SU-DHL-6 (cell line): ENCODE results near the gene AFF3.

Experiments used
- H2AFZ ChIP-seq: fragments of 200-600 bp; sonication (generic); 2 replicates; pipeline ENCODE4 v1.6.1; 2014; ENCODE audit warnings: low read depth, mild to moderate bottlenecking, moderate library complexity, mixed read lengths, antibody characterized with exemption, low read length; ENCODE audit not compliant: severe bottlenecking
- H3F3A ChIP-seq: fragments of 200-600 bp; shearing (Covaris generic); 2 replicates; pipeline ENCODE4 v1.6.0; 2016; ENCODE audit warnings: antibody characterized with exemption, mild to moderate bottlenecking; ENCODE audit not compliant: insufficient read depth
- H3K27ac ChIP-seq: fragments of 200-600 bp; sonication (generic); 2 replicates; pipeline ENCODE4 v1.5.1; 2016; ENCODE audit warnings: low read depth, mild to moderate bottlenecking, low read length, moderate library complexity, mixed read lengths
- H3K27me3 ChIP-seq: fragments of 200-600 bp; sonication (generic), shearing (Covaris generic); 2 replicates; pipeline ENCODE4 v1.6.0; 2014; ENCODE audit warnings: mild to moderate bottlenecking, low read length
- H3K36me3 ChIP-seq: fragments of 200-600 bp; sonication (generic); 2 replicates; pipeline ENCODE4 v1.6.1; 2014; ENCODE audit warnings: mild to moderate bottlenecking, low read length, mixed read lengths
- H3K4me2 ChIP-seq: fragments of 300-600, 200-600 bp; shearing (Covaris generic), sonication (generic); 2 replicates; pipeline ENCODE4 v1.6.0; 2014; ENCODE audit warnings: low read length, low read depth, mild to moderate bottlenecking; ENCODE audit not compliant: poor library complexity, severe bottlenecking
- H3K4me3 ChIP-seq: fragments of 200-600 bp; sonication (generic); 2 replicates; pipeline ENCODE4 v1.5.1; 2014; ENCODE audit warnings: antibody characterized with exemption, low read length, mild to moderate bottlenecking, mixed read lengths; ENCODE audit not compliant: insufficient read depth, poor library complexity, severe bottlenecking
- H3K79me2 ChIP-seq: fragments of 200-600 bp; sonication (generic); 2 replicates; pipeline ENCODE4 v1.6.1; 2014; ENCODE audit warnings: mild to moderate bottlenecking, low read length, moderate library complexity; ENCODE audit not compliant: insufficient read depth
- H3K9ac ChIP-seq: fragments of 200-600 bp; sonication (generic); 2 replicates; pipeline ENCODE4 v1.7.0; 2014; ENCODE audit warnings: mild to moderate bottlenecking, low read length
- H3K9me2 ChIP-seq: fragments of 200-600 bp; sonication (generic); replicated peaks from 2 replicates; pipeline ENCODE4 v1.6.1; 2014; ENCODE audit warnings: low read length; ENCODE audit not compliant: insufficient read depth
- H3K9me3 ChIP-seq: fragments of 200-600 bp; sonication (generic); 2 replicates; pipeline ENCODE4 v1.6.1; 2014; ENCODE audit warnings: low read length, mixed read lengths; ENCODE audit not compliant: insufficient read depth
- H4K20me1 ChIP-seq: fragments of 200-600 bp; sonication (generic); 2 replicates; pipeline ENCODE4 v1.6.1; 2014; ENCODE audit warnings: low read depth, mild to moderate bottlenecking, antibody characterized with exemption, low read length, moderate library complexity, mixed read lengths
- EZH2phosphoT487 ChIP-seq: fragments of 200-600 bp; sonication (generic), shearing (Covaris generic); conservative IDR thresholded peaks from 2 replicates; pipeline ENCODE4 v1.6.1; 2018; ENCODE audit warnings: mild to moderate bottlenecking, antibody characterized with exemption, low read length, moderate library complexity, mixed read lengths
- TF ChIP-seq, protein P1 (sequence below): fragments of 200-600 bp; sonication (generic); IDR thresholded peaks from one replicate; pipeline ENCODE4 v1.5.1; 2017; ENCODE audit warnings: antibody characterized with exemption, mild to moderate bottlenecking, low read length, moderate library complexity; ENCODE audit not compliant: insufficient read depth, poor library complexity, severe bottlenecking

Gene AFF3

DNA sequence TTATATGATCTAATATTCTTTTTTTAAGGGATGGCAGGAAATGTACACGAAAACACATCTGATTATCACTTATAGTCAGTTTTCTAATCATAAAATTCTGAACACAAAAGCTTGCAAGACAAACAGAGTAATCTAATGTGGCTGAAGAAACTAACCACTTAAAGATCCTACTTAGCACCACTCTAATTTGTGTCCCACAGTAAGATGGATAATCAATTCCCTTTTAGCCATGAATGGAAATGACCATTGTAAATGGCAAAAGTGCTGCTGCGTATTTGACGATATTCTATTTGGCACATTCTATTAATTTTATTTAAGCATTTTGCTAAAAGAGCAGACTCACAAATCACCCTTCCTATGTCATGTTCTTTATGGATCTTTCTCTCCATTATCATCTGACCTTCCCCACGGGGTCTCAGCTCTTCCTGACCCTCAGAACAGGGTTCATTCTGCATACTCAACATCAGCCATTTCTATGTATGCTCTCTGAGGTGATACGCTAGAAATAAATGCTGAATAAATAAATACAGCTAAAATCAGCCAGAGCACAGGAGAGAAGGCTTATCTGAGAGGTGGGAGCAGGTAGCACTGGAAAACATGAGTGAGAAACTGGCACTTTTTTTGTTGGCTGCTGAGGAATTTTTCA, 295.8 kb downstream of the AFF3 start:
- Histone ChIP-seq H3K9ac (no peak overlapping the region), H3K4me3 (no peak overlapping the region), H2AFZ (no peak overlapping the region), H3F3A (no peaks in the 10 kb centered on the region), H3K79me2 (no peaks in the 10 kb centered on the region), H3K27ac (no peak overlapping the region), H4K20me1 (no peaks in the 10 kb centered on the region), H3K9me2 (no peaks in the 10 kb centered on the region), H3K4me2 (no peak overlapping the region), H3K36me3 (no peaks in the 10 kb centered on the region), H3K27me3 (no peaks in the 10 kb centered on the region), H3K9me3 (no peaks in the 10 kb centered on the region)
- no peak for TF ChIP-seq EZH2phosphoT487
- TF ChIP-seq, protein P1, sequence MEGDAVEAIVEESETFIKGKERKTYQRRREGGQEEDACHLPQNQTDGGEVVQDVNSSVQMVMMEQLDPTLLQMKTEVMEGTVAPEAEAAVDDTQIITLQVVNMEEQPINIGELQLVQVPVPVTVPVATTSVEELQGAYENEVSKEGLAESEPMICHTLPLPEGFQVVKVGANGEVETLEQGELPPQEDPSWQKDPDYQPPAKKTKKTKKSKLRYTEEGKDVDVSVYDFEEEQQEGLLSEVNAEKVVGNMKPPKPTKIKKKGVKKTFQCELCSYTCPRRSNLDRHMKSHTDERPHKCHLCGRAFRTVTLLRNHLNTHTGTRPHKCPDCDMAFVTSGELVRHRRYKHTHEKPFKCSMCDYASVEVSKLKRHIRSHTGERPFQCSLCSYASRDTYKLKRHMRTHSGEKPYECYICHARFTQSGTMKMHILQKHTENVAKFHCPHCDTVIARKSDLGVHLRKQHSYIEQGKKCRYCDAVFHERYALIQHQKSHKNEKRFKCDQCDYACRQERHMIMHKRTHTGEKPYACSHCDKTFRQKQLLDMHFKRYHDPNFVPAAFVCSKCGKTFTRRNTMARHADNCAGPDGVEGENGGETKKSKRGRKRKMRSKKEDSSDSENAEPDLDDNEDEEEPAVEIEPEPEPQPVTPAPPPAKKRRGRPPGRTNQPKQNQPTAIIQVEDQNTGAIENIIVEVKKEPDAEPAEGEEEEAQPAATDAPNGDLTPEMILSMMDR = no peak

DNA sequence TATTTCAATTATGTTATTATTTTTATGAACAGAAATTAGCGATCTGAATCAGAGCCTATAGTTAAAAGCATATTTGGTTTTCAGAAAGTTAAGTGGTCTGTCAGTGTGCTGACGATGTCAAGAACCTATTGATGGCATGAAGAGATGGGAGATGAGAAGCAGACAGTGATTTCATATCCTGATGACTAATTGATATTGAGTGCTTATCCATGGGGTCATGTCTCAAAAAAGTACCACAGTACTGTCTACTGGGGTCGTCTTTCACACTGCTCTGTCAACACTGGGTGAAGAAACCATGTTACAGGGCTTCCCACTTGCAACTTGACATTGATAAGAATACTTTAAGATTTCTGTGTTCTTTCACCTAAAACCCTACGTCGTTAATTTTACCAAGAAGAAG, 297.1 kb downstream of the AFF3 start:
- Histone ChIP-seq H3F3A (no peaks in the 10 kb centered on the region), H3K4me2 (no peak overlapping the region), H3K9ac (no peak overlapping the region), H3K9me3 (no peaks in the 10 kb centered on the region), H3K79me2 (no peaks in the 10 kb centered on the region), H3K36me3 (no peaks in the 10 kb centered on the region), H3K27me3 (no peaks in the 10 kb centered on the region), H3K4me3 (no peak overlapping the region), H4K20me1 (no peaks in the 10 kb centered on the region), H3K9me2 (no peaks in the 10 kb centered on the region), H3K27ac (no peak overlapping the region), H2AFZ (no peak overlapping the region)
- TF ChIP-seq, protein P1 = no peak
- TF ChIP-seq EZH2phosphoT487 = no peak

DNA sequence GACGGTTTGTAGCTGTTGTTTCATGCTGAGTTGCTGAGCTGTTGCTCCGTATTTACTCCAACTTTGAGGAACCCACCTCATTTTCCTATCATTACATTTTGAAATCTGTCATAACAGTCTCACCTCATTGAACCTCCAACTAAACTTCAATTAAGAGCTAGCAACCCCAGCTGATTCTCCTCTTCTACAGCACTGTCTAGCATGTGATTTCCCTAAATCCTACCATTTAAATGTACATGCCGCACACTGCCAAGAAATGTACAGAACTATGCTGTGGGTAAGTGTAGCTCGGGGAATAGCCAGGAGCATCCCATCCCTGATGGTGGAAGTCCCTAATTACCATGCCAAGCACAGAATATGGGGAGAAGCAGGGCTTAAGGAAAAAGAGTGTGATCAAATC, 299.9 kb downstream of the AFF3 start:
- Histone ChIP-seq H3K9ac (no peak overlapping the region), H3K36me3 (no peaks in the 10 kb centered on the region), H3K27ac (no peak overlapping the region), H3K27me3 (no peaks in the 10 kb centered on the region), H4K20me1 (no peaks in the 10 kb centered on the region), H3K79me2 (no peaks in the 10 kb centered on the region), H2AFZ (no peak overlapping the region), H3K4me2 (no peak overlapping the region), H3K9me2 (no peaks in the 10 kb centered on the region), H3K4me3 (no peak overlapping the region), H3F3A (no peaks in the 10 kb centered on the region), H3K9me3 (no peaks in the 10 kb centered on the region)
- TF ChIP-seq, protein P1 = no peak
- no peak for TF ChIP-seq EZH2phosphoT487
